Upper lobe of left lung (tissue), 4 donors: Measurements from ENCODE around the gene ITLN1.

Source experiments
- EP300 ChIP-seq, 4 donors: sonication (generic); formaldehyde crosslinking; IDR thresholded peaks; one replicate each; pipeline ENCODE4 v1.5.1; 2017; ENCODE audit warnings: antibody characterized with exemption in 4 of 4, control low read depth in 2 of 4
- POLR2A ChIP-seq, 4 donors: fragments of 450-650 bp; IDR thresholded peaks; one replicate each; pipeline ENCODE4 v1.5.1; 2016 to 2017; ENCODE audit warnings: antibody characterized with exemption in 4 of 4, mild to moderate bottlenecking in 2 of 4
- POLR2AphosphoS5 ChIP-seq, 2 donors: sonication (generic); formaldehyde crosslinking; IDR thresholded peaks; one replicate each; pipeline ENCODE4 v1.5.1; 2017; ENCODE audit warnings: antibody characterized with exemption in 2 of 2

DNA sequence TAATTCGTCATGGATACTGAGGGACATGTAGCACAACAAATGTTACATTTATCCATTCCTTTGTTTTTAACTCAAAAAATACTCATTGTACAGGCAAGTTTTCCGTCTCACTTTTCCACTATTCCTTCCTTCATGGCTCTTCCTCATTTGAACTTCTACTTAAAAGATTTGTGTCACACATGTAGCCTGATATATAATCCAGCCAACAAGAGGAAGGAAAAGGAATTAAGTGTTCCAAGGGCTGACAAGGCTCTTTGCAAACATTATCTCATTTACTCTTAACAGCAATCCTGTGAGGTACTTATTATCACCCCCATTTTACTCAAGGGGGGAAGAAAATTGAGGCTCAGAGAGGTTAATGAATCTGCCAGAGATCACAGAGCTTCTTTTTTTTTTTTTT, 45.2 kb downstream of the ITLN1 start:
- TF ChIP-seq POLR2A (IDR thresholded peaks at IDR 0.05) (no peak), POLR2AphosphoS5 (IDR thresholded peaks at IDR 0.05) (no peak), EP300 (IDR thresholded peaks at IDR 0.05) (no peak)
